Daoy (cell line): Measurements from ENCODE around the gene PBX1. TPM values are rescaled to one million over a fixed set of nuclear protein-coding genes. Genes with fewer than 3 reads are reported as not detected.
"Not testable (repeated sequence)": the region's sequence is repeated elsewhere in the genome, so short reads cannot be mapped to it uniquely, and the experiment has no call there.

Source experiments
- DNase-seq: peaks from one replicate; pipeline ENCODE4 v3.0.0-alpha.2; 2015; ENCODE audit warnings: low read depth
- total RNA-seq: library from RNA; depleted of rRNA; stranded (reverse); fragments of >200 nt; shearing (Covaris generic); gene quantifications from 2 replicates; pipeline ENCODE4 v1.2.3, GENCODE V29; 2014

PBX1 gene
- total RNA-seq, 1 experiment from 2014 or later: 16.2 TPM

DNA sequence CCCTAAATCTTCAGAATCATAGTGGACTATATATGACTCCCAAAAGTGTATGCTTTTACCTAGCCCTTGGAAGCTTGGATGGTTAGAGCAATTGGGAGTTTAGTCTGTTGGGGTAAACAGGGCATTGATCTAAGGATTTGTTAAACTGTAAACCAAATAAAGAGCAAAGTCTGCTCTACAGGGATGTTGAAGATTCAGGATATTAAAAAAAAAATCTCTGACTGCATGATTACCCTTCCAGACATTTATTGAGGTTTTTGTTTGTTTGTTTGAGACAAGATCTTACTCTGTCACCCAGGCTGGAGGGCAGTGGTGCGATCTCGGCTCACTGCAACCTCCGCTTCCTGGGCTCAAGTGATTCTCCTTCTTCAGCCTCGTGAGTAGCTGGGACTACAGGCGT, 31.6 kb downstream of the PBX1 start:
- no peak for DNase-seq

DNA sequence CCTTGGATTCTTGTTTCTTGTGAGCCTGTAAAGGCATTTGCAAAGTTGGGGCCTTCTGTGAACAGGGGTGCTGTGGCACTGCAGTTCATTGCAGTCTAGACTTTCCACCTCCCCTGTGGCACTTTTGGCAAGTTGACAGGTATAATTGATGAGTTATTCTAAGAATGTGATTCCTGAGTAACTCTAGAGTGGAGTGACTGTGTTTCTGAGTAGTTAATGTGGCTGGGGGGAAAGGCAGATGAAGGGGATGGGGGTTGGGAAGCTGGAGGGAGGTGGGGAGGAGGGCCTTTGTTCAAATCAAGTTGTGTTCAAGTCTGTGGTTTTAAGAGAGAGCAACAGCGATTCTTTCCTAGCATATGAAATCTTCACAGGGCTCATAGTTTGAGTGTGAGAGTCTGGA, 32.9 kb downstream of the PBX1 start:
- DNase-seq: peak; percentile 61

DNA sequence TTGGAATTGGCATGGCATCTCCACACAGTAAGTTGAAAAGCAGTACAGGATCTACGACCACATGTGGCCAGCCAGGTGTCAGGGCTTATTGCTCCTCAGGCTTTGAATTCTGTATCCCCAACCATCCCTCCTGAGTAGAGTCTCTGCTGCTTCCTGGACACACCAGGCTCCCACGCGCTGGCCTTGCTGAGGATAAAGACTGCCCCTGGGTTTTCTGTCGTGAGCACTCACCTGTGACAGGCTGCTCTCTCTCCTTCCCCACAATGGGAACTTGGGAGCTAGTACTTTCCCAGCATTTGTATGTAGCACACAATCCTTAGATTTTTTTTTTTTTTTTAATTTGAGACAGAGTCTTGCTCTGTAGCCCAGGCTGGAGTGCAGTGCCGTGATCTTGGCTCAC, 33.6 kb downstream of the PBX1 start:
- no peak for DNase-seq

DNA sequence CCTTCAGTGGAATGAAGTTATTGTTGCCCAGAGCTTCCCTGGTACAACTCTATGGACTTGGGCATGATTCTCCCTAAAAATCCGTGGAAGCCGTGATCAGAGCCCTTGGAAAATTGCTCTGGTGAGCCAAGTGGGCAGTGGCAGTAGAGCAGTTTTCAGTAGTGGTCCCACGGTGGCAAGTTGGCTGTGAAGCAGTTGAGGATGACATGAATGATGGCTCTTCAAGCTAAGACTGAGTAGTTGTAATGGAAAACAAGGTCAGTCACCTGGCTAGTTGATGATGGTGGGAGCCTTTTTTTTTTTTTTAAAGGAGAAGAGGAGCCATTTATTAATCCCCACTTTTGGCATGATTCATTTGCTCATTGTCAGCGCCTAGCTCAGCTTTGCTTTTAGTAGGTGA, 36.2 kb downstream of the PBX1 start:
- DNase-seq: no peak

DNA sequence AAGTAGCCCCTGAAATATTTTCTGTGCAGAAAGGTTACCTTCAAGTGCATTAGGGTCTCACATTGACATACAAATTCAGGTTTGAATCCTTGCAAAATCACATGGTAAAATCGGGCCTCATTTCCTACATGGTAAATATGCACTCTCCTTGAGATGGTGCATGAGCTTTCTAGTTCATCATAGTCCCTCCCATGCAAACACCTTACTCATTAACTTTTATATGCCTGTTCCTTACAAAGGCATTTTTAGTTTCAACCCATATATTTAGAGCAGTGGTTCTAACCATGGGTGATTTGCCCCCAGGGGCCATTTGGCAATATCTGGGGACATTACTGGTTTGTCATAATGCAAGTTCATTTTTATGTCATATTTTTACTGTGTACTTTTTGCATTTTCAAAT, 37.2 kb downstream of the PBX1 start:
- DNase-seq: no peak

DNA sequence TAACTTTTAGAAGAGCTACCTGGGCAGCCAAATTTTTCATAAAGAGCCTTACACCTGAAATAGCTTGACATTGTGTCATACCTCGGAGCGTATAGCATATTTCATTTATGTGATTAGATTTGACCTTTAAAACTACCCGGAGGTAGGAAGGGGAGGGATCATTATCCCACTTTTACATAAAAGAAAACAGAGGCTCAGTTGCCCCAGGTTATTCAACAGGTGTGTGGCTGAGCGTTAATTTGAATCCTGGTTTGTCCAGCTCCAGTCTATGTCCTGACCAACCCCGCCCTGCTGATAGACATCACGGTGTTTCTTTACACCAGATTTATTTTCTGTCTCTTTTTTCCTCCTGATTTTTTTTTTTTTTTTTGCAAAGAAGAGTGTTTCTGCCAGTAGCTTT, 39.7 kb downstream of the PBX1 start:
- no peak for DNase-seq

DNA sequence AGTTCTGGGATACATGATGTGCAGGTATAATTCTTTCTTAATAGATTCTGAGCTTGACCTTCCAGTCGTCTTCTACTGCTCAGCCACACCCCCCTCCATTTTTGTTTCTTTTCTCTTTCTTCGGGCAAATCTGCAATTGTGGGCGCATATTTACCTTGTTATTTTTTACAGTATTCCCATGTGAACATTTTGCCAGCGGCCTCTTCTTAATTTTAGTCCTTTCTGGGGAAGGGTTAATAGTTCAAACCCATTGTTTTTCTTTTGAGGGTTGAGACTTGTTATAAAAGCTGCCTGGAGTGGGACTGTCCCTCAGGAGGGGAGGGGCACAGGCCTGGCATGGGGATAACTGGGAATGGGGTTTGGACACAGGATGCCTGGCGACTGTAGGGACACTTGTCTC, 40.3 kb downstream of the PBX1 start:
- no peak for DNase-seq

DNA sequence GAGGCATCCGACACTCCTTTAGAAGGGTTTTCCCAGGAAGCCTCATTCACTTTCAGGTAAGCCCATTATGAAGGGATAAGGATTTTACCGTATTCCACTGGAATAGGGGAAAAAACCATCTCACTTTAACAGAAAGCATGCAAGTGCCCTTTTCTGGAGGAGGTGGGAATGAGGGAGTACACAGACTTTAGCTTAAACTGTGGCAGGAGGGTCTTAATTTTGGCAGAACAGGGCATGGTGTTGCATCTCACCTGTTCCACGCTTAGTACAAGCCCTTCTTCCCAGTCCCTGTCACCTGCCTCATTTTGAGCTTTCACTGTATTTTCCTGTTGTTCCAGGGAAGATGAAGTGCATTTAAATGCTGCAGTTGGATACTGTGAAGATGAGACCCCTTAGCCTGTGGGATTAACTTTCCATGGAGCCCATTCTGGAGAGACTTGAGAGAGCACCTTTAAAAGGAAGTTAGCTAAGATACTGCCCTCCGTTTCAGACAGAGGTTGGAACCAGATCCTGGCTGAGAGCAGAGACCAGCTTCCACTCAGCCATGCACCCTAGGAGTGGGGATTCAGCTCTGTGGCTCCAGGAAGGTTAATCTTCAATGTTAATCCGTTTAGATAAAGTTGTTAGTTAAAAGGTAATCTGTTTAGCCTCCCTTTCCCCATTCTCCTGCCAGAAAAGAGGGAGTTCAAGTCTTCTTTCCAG, 42.6 kb downstream of the PBX1 start:
- no peak for DNase-seq

DNA sequence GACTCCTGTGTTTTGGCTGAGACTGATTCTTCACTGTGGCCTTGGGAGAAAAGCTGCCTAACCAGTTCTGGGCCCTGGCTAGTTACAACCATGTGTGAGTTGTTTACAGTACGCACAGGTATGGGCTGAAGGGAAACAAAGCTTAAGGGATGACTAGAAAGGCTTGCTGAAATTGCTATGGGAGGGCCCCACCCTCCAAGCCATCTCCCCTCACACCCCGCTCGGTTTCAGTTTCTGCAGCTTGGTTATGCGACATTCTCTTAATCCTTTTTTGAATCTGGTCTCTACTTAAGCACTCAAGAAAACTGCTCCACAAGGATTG, 43.1 kb downstream of the PBX1 start:
- no peak for DNase-seq

DNA sequence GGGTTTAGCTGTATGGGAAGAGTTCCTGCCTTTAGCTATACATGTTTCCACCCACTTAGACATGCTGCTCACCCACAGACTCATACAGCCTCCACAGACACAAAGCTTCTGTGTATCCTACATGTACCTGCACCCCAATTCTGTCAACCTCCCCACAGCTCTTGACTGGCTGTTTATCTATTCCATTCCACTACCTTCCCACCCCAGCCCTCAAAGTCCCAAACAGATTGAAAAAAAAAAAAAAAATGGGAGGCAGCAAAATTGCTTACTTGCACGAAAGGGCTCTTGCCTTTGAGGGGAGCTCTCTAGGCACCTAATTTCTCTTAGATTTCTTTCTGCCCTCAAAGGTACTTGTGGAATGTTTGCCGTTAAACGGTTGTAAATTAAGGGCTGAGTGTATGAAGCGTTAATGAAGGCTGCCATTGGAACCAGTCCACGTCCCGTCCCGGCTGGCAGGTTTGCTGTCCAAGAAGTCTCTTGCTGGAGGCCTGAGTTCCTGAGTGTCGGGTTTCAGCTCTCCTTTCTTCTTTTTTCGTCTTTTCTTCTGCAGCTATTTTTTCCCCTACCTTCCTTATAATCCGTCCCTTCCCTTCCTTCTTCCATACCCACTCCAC, 43.6 kb downstream of the PBX1 start:
- DNase-seq: peak; percentile 75

DNA sequence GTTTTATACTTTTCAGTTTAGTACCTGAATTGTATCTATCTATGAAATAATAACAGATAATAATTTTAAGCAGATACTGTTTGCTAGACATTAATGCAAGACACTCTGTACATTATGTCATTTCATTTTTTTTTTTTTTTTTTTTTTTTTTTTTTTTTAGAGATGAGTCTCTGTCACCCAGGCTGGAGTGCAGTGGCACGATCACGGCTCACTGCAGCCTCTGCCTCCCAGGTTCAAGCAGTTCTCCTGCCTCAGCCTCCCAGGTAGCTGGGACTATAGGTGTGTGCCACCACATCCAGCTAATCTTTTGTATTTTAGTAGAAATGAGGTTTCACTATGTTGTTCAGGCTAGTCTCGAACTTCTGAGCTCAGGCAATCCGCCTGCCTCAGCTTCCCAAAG, 44.8 kb downstream of the PBX1 start:
- DNase-seq: not testable (repeated sequence)

DNA sequence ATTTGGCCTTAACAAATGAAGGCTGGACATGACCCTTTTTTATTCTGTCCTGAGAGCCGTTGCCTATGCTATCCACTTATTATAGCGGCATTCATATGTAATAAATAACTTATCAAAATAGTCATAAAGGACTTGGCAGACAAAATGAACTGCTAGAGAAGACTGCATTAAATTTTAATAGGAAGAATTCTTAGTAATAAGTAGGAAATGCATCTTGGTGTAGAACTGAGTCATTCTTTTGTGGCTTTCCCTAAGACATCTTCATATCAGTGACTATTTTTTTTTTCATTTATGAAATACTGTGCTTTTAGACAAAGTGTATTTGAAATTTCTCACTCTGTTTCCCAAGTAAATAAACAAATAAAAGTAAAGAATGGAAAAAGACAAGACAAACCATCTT, 45.6 kb downstream of the PBX1 start:
- no peak for DNase-seq

DNA sequence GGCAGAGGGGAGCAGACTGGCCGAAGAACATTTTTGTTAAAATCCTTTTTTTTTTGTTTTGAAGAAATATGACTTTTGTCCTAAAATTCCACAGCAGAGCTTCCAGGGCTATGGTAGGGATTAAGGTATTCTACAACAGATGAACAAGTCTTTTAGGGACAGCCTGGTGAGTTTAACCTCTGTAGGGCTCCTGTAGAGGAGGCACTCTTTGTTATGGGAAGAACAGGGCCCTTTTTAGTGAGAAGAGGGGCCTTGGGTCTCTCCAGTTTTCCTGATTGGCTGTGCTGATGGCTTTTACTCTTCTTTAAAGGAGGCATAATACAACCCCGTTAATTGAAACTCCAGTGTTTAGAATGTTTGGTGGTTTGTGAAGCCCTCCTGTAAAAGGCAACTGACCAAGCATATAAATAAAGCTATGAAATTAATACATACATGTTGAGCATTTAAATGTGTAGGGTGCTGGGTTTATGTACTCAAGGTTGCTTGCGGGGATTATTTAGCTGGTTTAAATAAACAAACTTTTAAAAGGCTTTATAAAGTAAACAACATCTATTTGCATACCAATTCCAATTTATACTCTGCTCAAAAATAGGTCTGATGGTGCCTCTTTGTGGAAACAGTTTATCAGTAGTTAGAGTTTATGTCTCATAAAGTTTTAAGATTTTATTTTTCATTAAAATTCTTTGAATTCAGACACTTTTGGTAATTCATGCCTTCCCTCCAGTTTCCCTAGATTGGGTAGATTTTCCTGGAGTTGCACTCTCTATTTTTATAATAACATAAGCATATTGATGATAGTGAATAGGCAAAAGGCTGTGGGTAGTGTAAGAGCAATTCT, 46.5 kb downstream of the PBX1 start:
- DNase-seq: no peak

DNA sequence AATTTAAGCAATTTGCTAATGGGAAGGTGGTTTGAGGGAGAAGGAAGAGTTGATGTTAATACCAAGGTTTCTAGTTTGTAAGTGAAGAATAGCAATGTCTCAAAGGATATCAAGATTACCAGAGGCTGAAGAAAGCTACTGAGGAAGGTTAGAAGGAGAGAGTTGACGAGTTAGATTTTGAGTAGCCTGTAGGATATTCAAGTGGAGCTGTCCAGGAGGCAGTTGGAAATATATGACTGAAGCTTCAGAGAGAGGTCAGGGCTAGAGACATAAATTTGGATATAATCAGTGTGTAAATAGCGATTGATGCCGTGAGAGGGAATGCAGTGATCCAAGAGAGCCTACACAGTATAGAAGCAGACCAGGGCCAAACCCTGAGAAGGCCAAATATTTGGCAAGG, 48.4 kb downstream of the PBX1 start:
- DNase-seq: no peak

DNA sequence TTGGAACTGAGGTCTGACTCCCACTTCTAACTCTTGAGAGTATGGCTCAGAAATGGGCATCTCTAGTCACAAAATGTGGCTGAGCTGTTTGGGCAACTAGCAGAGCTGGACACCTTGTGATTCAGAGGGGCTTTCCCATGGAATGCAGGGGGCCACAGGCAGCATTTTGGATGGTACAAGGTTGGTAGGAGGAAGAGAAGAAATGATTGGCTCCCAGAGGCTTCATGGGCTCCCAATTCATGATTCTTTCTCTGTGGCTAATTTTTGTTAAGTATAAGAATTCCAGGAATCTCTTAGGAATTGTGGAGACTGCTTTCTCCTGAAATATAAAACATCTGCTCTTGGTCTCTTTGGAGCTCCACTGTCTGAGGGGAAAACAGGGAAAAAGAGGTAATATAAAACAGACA, 49.7 kb downstream of the PBX1 start:
- peak; percentile 58 for DNase-seq

DNA sequence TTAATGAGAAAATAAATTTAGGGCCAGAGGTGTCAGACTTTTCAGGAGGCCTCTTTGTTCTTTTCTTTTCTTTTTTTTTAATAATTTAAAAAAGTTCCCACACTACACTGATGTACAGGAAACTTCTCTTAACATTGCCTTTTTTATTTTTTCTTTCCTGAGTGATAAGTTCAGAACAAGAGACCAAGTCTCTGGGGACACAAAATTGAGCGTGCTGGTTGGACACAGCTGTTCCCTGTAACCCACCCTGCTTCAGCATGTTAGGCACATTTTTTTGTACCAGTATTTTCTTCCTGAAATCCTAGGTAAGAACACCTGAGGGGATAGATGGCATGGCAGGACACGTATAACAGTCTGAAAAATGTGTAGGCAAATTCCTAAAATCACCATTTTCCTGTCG, 50.1 kb downstream of the PBX1 start:
- DNase-seq: no peak

DNA sequence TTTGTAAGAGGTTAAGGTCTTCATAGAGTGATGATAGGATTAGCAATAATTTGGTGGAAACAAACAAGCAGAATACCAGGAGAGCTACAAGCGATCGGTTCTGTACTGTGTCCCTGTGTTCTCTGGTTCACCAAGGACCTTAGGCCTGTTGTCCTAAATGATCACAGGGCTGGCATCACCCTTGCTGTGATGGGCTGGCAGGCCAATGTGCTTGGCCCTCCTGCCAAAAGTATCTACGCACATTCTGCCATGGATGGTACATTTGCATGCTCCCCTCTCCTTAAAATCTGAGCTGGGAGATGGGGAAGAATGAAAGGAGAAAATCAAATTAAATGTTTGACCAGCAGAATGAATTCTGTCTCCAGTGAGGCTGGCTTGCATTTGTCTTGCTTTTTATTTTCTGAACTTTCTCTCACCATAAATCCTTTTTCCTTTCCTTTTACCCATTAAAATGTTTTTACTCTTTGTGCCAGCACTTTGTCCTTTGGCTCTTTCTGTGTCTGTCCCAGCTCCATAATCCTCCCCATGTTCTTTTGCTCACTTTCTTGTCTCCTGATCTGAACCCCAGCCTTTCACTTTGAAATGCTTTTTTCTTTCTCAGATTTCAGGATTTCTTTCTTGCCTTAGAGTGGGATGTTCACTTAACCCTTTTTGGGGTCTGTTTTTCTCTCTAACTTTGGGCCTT, 51.7 kb downstream of the PBX1 start:
- no peak for DNase-seq

DNA sequence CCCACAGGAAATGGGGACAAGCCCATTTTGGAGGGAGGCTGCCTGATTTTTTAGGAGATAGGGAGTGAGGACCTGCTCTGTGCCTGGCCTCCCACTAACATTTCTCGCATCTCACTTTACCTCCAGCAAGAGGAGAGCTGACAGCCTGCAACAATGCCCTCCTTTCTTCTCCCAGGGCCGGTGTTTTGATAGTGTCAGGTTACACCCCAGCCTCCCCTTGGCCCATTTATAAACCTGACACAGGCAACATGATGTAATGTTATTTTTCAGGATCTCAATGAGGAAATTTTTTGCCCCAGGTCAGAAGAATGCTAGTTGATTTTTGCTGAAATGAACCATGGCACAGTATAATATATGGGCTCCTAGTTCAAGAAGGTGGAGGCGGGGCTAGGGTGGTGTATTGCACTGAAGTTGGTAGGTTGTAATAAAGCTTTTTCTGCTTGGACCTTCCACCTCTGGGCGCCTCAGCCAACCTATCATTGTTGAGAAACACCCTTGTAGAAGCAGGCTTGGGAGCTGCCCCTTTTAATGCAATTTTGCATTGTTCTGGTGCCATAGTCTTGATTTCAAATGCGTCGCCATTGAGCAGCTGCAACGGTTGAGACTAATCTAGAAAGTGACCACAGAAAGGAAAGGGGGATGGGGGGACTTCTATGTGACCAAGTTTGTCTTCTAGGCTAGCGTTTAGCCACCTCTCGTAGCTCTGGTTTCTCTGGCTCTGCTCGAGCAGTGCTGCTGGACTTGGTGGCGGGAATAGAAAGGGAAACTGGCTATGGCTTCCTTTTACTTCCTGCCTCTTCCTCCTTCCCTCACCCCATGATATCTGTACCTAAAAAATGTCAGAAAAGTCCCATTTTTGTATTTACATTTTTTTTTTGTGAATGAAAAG, 53.0 kb downstream of the PBX1 start:
- DNase-seq: peak; percentile 94

DNA sequence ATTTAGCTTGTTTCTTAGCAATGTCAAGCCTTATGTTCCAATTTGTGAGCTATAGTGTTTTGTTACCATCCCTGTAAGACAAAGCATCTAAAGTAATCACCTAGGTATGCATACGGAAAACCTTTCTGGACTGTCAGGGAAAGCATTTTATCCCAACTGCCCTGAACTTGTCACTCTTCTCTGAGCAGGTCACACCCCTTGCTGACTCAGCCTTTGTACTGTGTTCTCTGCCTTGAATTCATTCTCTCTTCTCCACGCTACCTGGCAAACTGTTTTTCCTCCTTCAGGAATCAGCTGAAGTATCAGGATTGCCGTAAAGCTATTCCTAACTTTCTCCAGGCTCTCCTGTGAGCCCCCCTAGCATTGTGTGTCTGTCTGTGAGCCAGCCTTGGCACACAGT, 54.2 kb downstream of the PBX1 start:
- DNase-seq: peak; percentile 54

DNA sequence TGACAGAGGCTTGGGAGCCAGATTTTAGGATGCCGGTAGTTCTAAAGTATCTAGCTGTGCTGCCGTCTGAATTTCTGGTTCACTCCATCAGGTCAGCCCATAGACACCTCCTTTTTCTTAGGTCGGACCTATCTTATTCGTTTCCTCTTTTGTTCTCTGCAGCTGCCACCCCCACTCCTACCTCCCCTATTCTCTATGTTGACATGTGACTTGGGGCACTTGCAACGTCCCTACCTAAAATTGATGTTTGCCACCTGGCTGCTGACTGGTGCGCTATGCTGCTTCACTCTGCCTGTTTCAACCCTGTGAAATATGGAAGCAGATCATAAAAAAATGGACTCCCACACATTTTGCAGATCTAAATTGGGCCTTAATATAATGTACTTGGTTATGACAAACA, 55.3 kb downstream of the PBX1 start:
- DNase-seq: no peak

DNA sequence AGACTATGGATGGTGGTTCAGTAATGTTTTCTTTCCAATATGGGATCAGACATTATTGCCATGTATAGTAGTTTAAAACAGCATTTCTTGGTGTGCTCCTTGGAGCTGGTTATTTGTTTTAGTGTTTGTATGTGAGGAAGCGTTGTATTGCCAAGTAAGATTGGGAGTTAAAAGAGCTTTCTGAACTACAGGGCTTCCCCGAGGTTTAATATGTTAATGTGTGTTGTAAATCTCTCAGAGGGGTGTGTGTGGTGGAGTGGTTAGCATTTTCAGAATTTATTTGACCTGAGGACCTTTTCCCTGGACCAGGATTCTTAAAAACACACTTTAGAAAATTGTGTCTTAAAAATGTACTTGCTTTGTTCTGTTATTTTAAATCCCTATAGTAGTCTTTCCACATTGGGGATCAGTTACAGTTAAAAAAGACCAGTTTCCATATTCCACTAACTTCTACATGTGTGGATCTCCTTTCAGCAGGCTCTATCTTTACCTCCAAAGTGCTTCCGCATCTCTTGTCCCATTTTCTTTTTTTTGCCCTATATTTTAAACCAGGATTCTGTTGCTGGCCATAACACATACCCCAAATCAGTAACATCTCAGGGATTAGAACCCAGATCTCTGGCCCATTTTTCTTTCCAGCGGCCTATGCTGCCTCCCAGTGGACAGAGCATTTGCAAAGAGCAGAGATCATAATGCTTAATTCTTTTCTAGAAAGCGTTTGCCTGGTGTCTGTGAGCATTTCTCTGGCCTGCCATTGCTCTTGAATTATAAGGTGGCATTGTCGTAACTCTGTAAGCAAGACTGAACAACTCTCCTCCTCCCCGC, 58.6 kb downstream of the PBX1 start:
- peak; percentile 38 for DNase-seq
